Aorta (tissue), 5 donors: Measurements from ENCODE around the gene PRAMEF9. TPM values are rescaled to one million over a fixed set of nuclear protein-coding genes. Genes with fewer than 3 reads are reported as not detected.
"Not testable (repeated sequence)": the region's sequence is repeated elsewhere in the genome, so short reads cannot be mapped to it uniquely, and the experiment has no call there.

Source experiments
- ATAC-seq: fragments of 200-7000 bp; cut with Tn5 transposase; one replicate; pipeline ENCODE4 v1.9.1; 2022; ENCODE audit warnings: moderate library complexity; ENCODE audit not compliant: low FRiP score
- DNase-seq, 2 donors: peaks; one replicate each; pipeline ENCODE4 v3.0.0-alpha.2; 2020
- H3K27ac ChIP-seq, 2 donors: one replicate each; pipeline ENCODE4 v1.5.1; 2013; ENCODE audit warnings: low read length in 2 of 2, mild to moderate bottlenecking in 2 of 2, moderate library complexity in 2 of 2, control low read depth in 1 of 2, inconsistent platforms in 1 of 2, low read depth in 1 of 2
- H3K27me3 ChIP-seq, 2 donors: one replicate each; pipeline ENCODE4 v1.6.1; 2013; ENCODE audit warnings: control low read depth in 1 of 2, low read length in 1 of 2, mild to moderate bottlenecking in 1 of 2, moderate library complexity in 1 of 2; ENCODE audit not compliant: insufficient read depth in 2 of 2, control insufficient read depth in 1 of 2
- H3K36me3 ChIP-seq, 2 donors: one replicate each; pipeline ENCODE4 v1.6.1; 2013; ENCODE audit warnings: control low read depth in 1 of 2, low read length in 1 of 2, mild to moderate bottlenecking in 1 of 2; ENCODE audit not compliant: insufficient read depth in 2 of 2, control insufficient read depth in 1 of 2
- H3K4me1 ChIP-seq, 2 donors: one replicate each; pipeline ENCODE4 v1.6.1; 2013; ENCODE audit warnings: low read length in 2 of 2, control low read depth in 1 of 2, mild to moderate bottlenecking in 1 of 2, moderate library complexity in 1 of 2; ENCODE audit not compliant: insufficient read depth in 2 of 2, control insufficient read depth in 1 of 2
- H3K4me3 ChIP-seq, 2 donors: one replicate each; pipeline ENCODE4 v1.5.1; 2013; ENCODE audit warnings: low read length in 2 of 2, control low read depth in 1 of 2, mild to moderate bottlenecking in 1 of 2
- H3K9me3 ChIP-seq: one replicate; pipeline ENCODE4 v1.6.1; 2013; ENCODE audit warnings: mild to moderate bottlenecking, low read length; ENCODE audit not compliant: control insufficient read depth
- WGBS, 2 donors: extraction: QIAGEN DNeasy Blood & Tissue Kit; methylation state at CpG; one replicate each; pipeline ENCODE4 v1.1.7; 2013; 5-methylcytosine and 5-hydroxymethylcytosine counted together
- intact Hi-C, 2 donors: fragments of 100-400 bp; cut with DNase I; formaldehyde crosslinking; loops; one replicate each; pipeline versions ENCODE4 v1.14.2 to v1.15.0; 2022
- long read RNA-seq, 2 donors: library from polyadenylated mRNA; unstranded; transcript quantifications; one replicate each; pipeline ENCODE4 v2.0.0, GENCODE V29; 2020 to 2021
- polyA plus RNA-seq, 2 donors: library from polyadenylated mRNA; stranded (reverse); fragments of 200-250 nt; gene quantifications; one replicate each; pipeline ENCODE4 v1.2.3, GENCODE V29; 2013
- total RNA-seq, 2 donors: library from RNA; stranded (reverse); fragmentation: NEBNext Ultra II Directional; extraction: Animal tissue kit (Norgen Biotek cat#: 25700); gene quantifications; one replicate each; pipeline ENCODE4 v1.2.1, GENCODE V29; 2021
- donor health status: healthy with polysubstance abuse.
- donor health status: Bipolar disorder and iron deficiency.
- donor health status: DM: no; HTN: no; CAD: no.
- donor health status: DM: no; HTN: no; CAD: no.
- donor health status: DM: yes; HTN: yes; CAD: no.

Gene PRAMEF9
- total RNA-seq (not detected), polyA plus RNA-seq (not detected)
- long read RNA-seq, donor 1: 0 reads
- long read RNA-seq, donor 2: 0 reads

GRCh38 chr1:13171548-13171947, at the start of gene PRAMEF9:
Gene PRAMEF9 (plus strand): TSS chr1:13171848. CDS start chr1:13175281, 3,433 bp downstream.
- H3K27ac ChIP-seq, ATAC-seq, intact Hi-C loops, H3K4me1 ChIP-seq, H3K27me3 ChIP-seq, DNase-seq, H3K36me3 ChIP-seq, H3K9me3 ChIP-seq, H3K4me3 ChIP-seq: not testable (repeated sequence)
- 91 to 93% methylated on average over 1 of the region's 2 CpGs for WGBS, 2 donors

- 82 to 100% methylated on average over 1 of the region's 5 CpGs for WGBS, 2 donors
- intact Hi-C loops, H3K4me1 ChIP-seq, H3K27me3 ChIP-seq, DNase-seq, H3K4me3 ChIP-seq, H3K36me3 ChIP-seq, H3K27ac ChIP-seq, H3K9me3 ChIP-seq, ATAC-seq: not testable (repeated sequence)
Measured at GRCh38 chr1:13155909-13156308, 15.7 kb upstream of the PRAMEF9 start, which contains the start of gene PRAMEF26. Gene PRAMEF26 (minus strand): TSS chr1:13156009. CDS start chr1:13153095, 2,914 bp downstream.

GRCh38 chr1:13165531-13165930, 6.1 kb upstream of the PRAMEF9 start, which contains the start of gene HNRNPCL4:
Gene HNRNPCL4 (minus strand): TSS chr1:13165631. CDS start chr1:13165467, 164 bp downstream.
- H3K27ac ChIP-seq, intact Hi-C loops, H3K27me3 ChIP-seq, H3K36me3 ChIP-seq, ATAC-seq, H3K9me3 ChIP-seq, H3K4me1 ChIP-seq, DNase-seq, H3K4me3 ChIP-seq: not testable (repeated sequence)
- no CpG with 5 or more reads among the region's 8 CpGs for WGBS, 2 donors

- intact Hi-C loops, H3K4me1 ChIP-seq, H3K27me3 ChIP-seq, DNase-seq, H3K36me3 ChIP-seq, ATAC-seq, H3K27ac ChIP-seq, H3K9me3 ChIP-seq, H3K4me3 ChIP-seq: not testable (repeated sequence)
- WGBS, 2 donors: no CpG with 5 or more reads among the region's 5 CpGs
Measured at GRCh38 chr1:13201309-13201708, 29.7 kb downstream of the PRAMEF9 start, which contains the start of gene PRAMEF13. Gene PRAMEF13 (minus strand): TSS chr1:13201409. CDS start chr1:13199589, 1,820 bp downstream.

DNA sequence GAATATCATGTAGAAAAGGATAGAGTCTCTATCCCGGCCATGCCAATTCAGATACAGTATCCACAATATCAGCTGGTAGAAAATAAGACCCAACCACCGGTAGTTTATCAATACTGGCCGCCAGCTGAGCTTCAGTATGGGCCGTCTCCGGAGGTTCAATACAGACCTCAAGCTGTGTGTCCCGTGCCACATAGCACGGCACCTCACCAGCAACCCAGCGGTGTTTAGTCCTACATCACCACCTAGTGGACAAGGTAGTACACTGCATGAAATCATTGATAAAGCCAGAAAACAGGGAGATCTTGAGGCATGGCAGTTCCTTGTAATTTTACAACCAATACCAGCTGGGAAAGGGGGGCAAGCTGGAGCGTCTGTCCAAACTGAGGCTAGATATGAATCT, 37.1 kb downstream of the PRAMEF9 start:
- H3K4me3 ChIP-seq, H3K27ac ChIP-seq, intact Hi-C loops, H3K36me3 ChIP-seq, H3K27me3 ChIP-seq, DNase-seq, H3K9me3 ChIP-seq, ATAC-seq, H3K4me1 ChIP-seq: not testable (repeated sequence)
- WGBS, 2 donors: no CpG with 5 or more reads among the region's 9 CpGs

DNA sequence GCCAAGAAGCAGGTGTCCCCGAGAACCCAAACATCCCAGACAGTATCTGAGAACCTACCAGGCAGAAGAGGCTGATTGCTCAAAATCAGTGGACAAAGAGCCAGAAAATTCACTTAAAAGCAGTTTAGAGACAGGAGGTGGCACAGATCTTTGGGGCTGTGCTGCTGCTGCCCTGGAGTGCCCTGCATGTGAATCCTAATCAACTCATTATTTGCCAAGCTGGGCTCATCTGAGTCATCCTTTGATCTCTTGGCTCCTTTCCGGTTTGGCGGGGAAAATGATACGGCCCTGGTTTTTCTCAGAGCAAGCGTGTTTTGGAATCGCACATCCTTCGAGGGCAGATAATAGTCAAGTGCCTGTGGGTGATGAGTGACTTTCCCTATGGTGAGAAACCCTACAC, 45.0 kb downstream of the PRAMEF9 start:
- H3K27me3 ChIP-seq, H3K4me3 ChIP-seq, DNase-seq, H3K4me1 ChIP-seq, H3K9me3 ChIP-seq, ATAC-seq, H3K27ac ChIP-seq, intact Hi-C loops, H3K36me3 ChIP-seq: not testable (repeated sequence)
- no CpG with 5 or more reads among the region's 7 CpGs for WGBS, 2 donors

- H3K4me3 ChIP-seq, H3K27me3 ChIP-seq, H3K36me3 ChIP-seq, ATAC-seq, DNase-seq, H3K9me3 ChIP-seq, H3K4me1 ChIP-seq, H3K27ac ChIP-seq, intact Hi-C loops: not testable (repeated sequence)
- no CpG with 5 or more reads among the region's 3 CpGs for WGBS, 2 donors
Measured at GRCh38 chr1:13219203-13219602, 47.6 kb downstream of the PRAMEF9 start.

- intact Hi-C loops, H3K4me1 ChIP-seq, DNase-seq, ATAC-seq, H3K36me3 ChIP-seq, H3K27me3 ChIP-seq, H3K4me3 ChIP-seq, H3K27ac ChIP-seq, H3K9me3 ChIP-seq: not testable (repeated sequence)
- WGBS, 2 donors: no CpG with 5 or more reads among the region's 4 CpGs
Measured at GRCh38 chr1:13222788-13223187, 51.1 kb downstream of the PRAMEF9 start.

DNA sequence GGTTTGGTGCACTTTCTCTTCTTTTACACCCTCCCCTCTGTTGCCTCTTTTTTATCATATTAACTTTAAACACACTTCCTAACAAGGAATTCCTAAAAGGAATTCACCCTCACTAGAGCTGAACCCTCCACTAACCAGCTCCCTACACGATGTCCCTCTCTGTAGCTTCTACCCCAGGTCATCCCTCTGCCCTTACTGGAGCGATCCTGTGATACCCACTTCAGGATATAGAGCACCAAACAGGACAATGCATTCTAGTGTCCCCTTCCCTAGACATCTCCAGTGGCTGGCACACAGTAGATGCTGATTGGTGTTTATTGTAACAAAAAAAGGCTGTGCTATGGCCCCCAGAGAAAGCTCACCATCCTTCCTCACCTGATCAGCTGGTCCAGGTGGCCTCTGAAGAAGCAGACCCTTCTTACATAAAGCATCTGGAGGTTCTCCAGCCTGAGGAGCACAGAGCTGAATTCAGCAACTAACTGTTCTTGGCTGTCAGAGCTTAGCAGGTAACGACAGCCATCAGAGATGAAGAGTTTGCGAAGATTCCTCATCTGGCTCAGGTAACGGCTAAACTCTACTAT, 52.9 kb downstream of the PRAMEF9 start:
- intact Hi-C loops: no loop called here
- Histone ChIP-seq H3K36me3 (no peaks in the 10 kb centered on the region), H3K9me3 (peaks cover 1% of the 10 kb centered on the region), H3K27ac (no peak overlapping the region), H3K4me3 (no peak overlapping the region), H3K27me3 (peaks cover 0 to 2% of the 10 kb centered on the region in 2 donors), H3K4me1 (no peaks in the 10 kb centered on the region)
- WGBS, 2 donors: 76 to 77% methylated on average over 5 of the region's 5 CpGs
- no peak for DNase-seq
- ATAC-seq: peak; percentile 48
